GM10266 (cell line): ENCODE data around the gene TM4SF5.

ENCODE experiments used
- DNase-seq: peaks from one replicate; pipeline ENCODE4 v3.0.0; 2012; ENCODE audit errors: extremely low spot score
- CTCF ChIP-seq: IDR thresholded peaks from 2 replicates; pipeline ENCODE4 v1.5.1; 2012; ENCODE audit warnings: mild to moderate bottlenecking, low read depth; ENCODE audit not compliant: control insufficient read depth, insufficient read depth; ENCODE audit errors: missing control alignments

Gene TM4SF5

GRCh38 chr17:4747847-4748246 is 23.8 kb upstream of the TM4SF5 start:
- DNase-seq: peak; percentile 45
- TF ChIP-seq CTCF: no peak

GRCh38 chr17:4748686-4749085 is 23.0 kb upstream of the TM4SF5 start:
- no peak for DNase-seq

GRCh38 chr17:4750606-4751005 is 21.1 kb upstream of the TM4SF5 start:
- no peak for TF ChIP-seq CTCF
- DNase-seq: no peak

More at GRCh38 chr17:4748686-4749085, 23.0 kb upstream of the TM4SF5 start:
- TF ChIP-seq CTCF: no peak

DNA sequence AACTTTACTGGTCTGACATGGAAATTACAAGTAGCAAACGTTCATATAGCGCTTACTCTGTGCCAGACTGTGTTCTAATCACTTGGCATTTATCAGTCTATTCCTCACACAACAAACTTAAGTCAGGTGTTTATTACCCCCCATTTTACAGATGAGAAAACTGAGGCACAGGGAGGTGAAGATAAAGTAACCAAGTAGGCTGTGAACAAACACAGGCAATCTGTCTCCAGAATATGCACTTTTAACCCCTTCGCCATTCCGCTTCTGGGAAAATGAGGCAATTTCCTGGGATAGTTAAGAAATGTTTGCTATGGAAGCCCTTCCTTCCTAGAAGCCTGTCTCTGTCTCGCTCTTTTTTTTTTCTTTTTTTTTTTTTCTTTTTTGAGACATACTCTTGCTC is 19.8 kb upstream of the TM4SF5 start:
- TF ChIP-seq CTCF: no peak
- DNase-seq: no peak

GRCh38 chr17:4753392-4753791 is 18.3 kb upstream of the TM4SF5 start:
- no peak for TF ChIP-seq CTCF
- no peak for DNase-seq

DNA sequence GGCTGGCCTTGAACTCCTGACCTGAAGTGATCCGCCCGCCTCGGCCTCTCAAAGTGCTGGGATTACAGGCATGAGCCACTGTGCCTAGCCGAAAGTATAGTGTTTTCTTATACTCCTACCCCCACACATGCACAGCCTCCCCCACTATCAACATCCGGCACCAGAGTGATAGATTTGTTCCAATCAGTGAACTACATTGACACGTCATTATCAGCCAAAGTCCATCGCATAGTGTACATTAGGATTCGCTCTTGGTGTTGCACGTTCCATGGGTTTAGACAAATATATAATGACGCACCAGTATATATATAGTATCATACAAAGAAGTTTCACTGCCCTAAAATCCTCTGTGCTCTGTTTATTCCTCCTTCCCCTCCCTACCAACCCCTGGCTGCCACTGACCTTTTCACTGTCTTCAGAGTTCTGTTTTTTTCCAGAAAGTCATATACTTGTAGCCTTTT is 11.9 kb upstream of the TM4SF5 start:
- no peak for TF ChIP-seq CTCF
- no peak for DNase-seq

DNA sequence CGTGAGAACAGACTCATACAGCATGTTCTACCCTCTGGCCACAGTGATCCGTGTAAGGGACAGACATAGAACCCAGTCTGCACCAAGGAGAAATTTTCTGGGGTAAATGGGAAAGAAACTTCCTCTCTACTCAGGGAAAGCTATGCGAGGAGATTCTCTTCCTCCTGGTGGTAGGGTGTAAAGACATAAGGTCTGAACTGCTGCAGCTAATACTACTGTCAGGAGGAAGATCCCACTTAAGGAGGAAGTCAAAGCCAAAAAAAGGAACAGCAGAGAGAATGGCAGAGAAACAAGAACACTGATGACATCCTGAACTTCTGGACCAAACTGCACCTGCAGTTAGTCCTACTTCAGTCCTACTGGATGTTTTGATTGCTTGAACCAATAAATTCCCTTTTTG is 7.1 kb upstream of the TM4SF5 start:
- DNase-seq: no peak
- TF ChIP-seq CTCF: no peak
